Neuron (in vitro differentiated cells): ENCODE results near the gene PCSK2.

Source experiments
- H2AFZ ChIP-seq: one replicate; pipeline ENCODE4 v1.6.1; 2013; ENCODE audit warnings: low read depth, mild to moderate bottlenecking, inconsistent platforms, low read length, moderate library complexity
- H3K27me3 ChIP-seq: one replicate; pipeline ENCODE4 v1.6.1; 2013; ENCODE audit warnings: low read length; ENCODE audit not compliant: insufficient read depth
- H3K36me3 ChIP-seq: one replicate; pipeline ENCODE4 v1.6.1; 2013; ENCODE audit warnings: low read length; ENCODE audit not compliant: insufficient read depth
- H3K4me1 ChIP-seq: one replicate; pipeline ENCODE4 v1.6.1; 2013; ENCODE audit warnings: low read length; ENCODE audit not compliant: insufficient read depth
- H3K4me3 ChIP-seq: 2 replicates; pipeline ENCODE4 v1.5.1; 2013; ENCODE audit warnings: mild to moderate bottlenecking, low read length, moderate library complexity
- H3K9me3 ChIP-seq: one replicate; pipeline ENCODE4 v1.6.1; 2013; ENCODE audit warnings: low read length

The PCSK2 gene

GRCh38 chr20:17456279-17456678 is 229.4 kb downstream of the PCSK2 start:
- H3K27me3 ChIP-seq = peaks cover 5% of the 10 kb centered on the region
- H3K4me3 ChIP-seq = no peak overlapping the region
- no peak overlapping the region for H2AFZ ChIP-seq
- no peaks in the 10 kb centered on the region for H3K36me3 ChIP-seq
- no peaks in the 10 kb centered on the region for H3K9me3 ChIP-seq
- no peaks in the 10 kb centered on the region for H3K4me1 ChIP-seq

GRCh38 chr20:17457079-17457478 is 230.2 kb downstream of the PCSK2 start:
- H3K4me1 ChIP-seq = no peaks in the 10 kb centered on the region
- H3K36me3 ChIP-seq = no peaks in the 10 kb centered on the region
- no peak overlapping the region for H3K4me3 ChIP-seq

GRCh38 chr20:17457588-17458190 is 230.8 kb downstream of the PCSK2 start:
- H3K4me3 ChIP-seq = no peak overlapping the region
- no peaks in the 10 kb centered on the region for H3K36me3 ChIP-seq
- peaks cover 3% of the 10 kb centered on the region for H3K27me3 ChIP-seq
- no peak overlapping the region for H2AFZ ChIP-seq
- H3K4me1 ChIP-seq = no peaks in the 10 kb centered on the region
- no peaks in the 10 kb centered on the region for H3K9me3 ChIP-seq

More at GRCh38 chr20:17457079-17457478, 230.2 kb downstream of the PCSK2 start:
- Histone ChIP-seq H2AFZ (no peak overlapping the region), H3K9me3 (no peaks in the 10 kb centered on the region), H3K27me3 (peaks cover 3% of the 10 kb centered on the region)

GRCh38 chr20:17460119-17460518 is 233.3 kb downstream of the PCSK2 start:
- Histone ChIP-seq H3K4me3 (no peak overlapping the region), H3K4me1 (no peaks in the 10 kb centered on the region), H3K9me3 (no peaks in the 10 kb centered on the region), H3K36me3 (no peaks in the 10 kb centered on the region), H3K27me3 (no peaks in the 10 kb centered on the region), H2AFZ (no peak overlapping the region)

GRCh38 chr20:17461941-17462340 is 235.1 kb downstream of the PCSK2 start:
- Histone ChIP-seq H3K4me1 (no peaks in the 10 kb centered on the region), H2AFZ (no peak overlapping the region), H3K4me3 (no peak overlapping the region), H3K9me3 (no peaks in the 10 kb centered on the region), H3K27me3 (no peaks in the 10 kb centered on the region), H3K36me3 (no peaks in the 10 kb centered on the region)

GRCh38 chr20:17463711-17464110 is 236.9 kb downstream of the PCSK2 start:
- Histone ChIP-seq H3K36me3 (no peaks in the 10 kb centered on the region), H3K9me3 (no peaks in the 10 kb centered on the region), H3K4me1 (no peaks in the 10 kb centered on the region), H2AFZ (no peak overlapping the region), H3K4me3 (no peak overlapping the region), H3K27me3 (no peaks in the 10 kb centered on the region)

DNA sequence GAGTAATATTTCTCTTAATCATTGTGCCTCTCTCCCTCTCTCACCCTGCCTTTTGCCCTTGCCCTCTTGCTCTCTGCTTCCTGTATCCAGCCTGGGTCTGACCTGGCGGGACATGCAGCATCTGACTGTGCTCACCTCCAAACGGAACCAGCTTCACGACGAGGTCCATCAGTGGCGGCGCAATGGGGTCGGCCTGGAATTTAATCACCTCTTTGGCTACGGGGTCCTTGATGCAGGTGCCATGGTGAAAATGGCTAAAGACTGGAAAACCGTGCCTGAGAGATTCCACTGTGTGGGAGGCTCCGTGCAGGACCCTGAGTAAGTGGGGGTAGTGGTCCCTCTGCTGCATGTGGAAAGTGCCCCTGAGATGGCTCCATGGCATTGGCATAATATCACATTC is 238.4 kb downstream of the PCSK2 start:
- Histone ChIP-seq H2AFZ (no peak overlapping the region), H3K4me1 (no peaks in the 10 kb centered on the region), H3K9me3 (no peaks in the 10 kb centered on the region), H3K36me3 (no peaks in the 10 kb centered on the region), H3K4me3 (no peak overlapping the region), H3K27me3 (no peaks in the 10 kb centered on the region)

GRCh38 chr20:17466641-17467040 is 239.8 kb downstream of the PCSK2 start:
- H3K9me3 ChIP-seq = no peaks in the 10 kb centered on the region
- H3K36me3 ChIP-seq = no peaks in the 10 kb centered on the region
- no peaks in the 10 kb centered on the region for H3K4me1 ChIP-seq
- H2AFZ ChIP-seq = no peak overlapping the region
- no peaks in the 10 kb centered on the region for H3K27me3 ChIP-seq
- no peak overlapping the region for H3K4me3 ChIP-seq

GRCh38 chr20:17467120-17467655 is 240.3 kb downstream of the PCSK2 start:
- H3K9me3 ChIP-seq = no peaks in the 10 kb centered on the region
- no peaks in the 10 kb centered on the region for H3K4me1 ChIP-seq
- no peaks in the 10 kb centered on the region for H3K27me3 ChIP-seq
- no peak overlapping the region for H3K4me3 ChIP-seq
- no peak overlapping the region for H2AFZ ChIP-seq
- H3K36me3 ChIP-seq = no peaks in the 10 kb centered on the region

DNA sequence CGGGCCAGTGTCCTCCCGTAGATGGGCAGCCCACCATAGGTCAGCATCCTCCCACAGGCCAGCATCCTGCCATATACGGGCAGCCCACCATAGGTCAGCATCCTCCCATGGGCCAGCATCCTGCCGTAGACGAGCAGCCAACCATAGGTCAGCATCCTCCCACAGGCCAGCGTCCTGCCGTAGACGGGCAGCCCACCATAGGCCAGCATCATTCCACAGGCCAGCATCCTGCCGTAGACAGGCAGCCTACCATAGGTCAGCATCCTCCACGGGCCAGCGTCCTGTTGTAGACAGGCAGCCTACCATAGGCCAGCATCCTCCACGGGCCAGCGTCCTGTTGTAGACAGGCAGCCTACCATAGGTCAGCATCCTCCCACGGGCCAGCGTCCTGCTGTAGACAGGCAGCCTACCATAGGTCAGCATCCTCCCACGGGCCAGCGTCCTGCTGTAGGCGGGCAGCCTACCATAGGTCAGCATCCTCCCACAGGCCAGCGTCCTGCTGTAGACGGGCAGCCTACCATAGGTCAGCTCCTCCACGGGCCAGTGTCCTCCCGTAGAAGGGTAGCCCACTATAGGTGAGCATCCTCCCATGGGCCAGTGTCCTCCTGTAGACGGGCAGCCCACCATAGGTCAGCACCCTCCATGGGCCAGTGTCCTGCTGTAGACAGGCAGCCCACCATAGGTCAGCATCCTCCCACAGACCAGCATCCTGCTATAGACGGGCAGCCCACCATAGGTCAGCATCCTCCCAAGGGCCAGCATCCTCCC is 241.4 kb downstream of the PCSK2 start:
- no peaks in the 10 kb centered on the region for H3K27me3 ChIP-seq
- H3K4me3 ChIP-seq = no peak overlapping the region

DNA sequence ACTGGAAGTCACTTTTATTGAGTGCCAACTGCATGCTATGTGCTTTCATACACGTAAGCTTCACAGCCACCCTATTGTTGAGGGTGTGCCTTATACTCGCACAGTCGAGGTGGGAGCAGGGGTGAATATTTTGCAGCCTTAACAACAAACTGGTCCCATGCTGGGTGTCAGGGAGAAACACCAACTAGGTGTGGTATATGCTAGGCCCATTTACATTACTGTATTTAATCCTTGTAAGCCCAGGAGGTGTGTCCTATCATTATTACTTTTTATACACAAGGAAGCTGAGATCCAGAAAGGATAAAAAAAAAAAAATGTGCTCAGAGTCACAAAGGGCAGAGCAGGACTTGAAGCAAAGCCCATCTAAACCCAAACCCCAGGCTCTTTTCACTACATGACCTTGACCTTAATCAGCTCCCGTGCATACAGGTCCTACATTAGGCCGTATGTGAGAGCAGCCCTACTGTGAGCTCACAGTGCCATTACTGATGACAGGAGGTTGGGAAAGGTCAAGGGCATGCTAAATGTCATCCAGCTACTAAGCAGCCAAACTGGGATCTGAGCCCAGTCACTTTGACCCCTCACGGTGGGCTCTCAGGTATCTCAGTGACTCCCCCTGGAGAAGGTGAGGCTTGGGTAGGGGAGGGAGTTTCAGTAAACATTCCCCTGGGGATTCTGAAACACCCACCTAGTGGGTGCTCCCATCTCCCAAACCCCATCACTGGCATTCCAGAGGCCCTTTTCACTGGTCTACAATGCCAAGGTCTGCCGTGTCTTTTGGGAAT is 242.6 kb downstream of the PCSK2 start:
- Histone ChIP-seq H3K27me3 (no peaks in the 10 kb centered on the region), H3K36me3 (no peaks in the 10 kb centered on the region), H3K4me1 (no peaks in the 10 kb centered on the region), H3K9me3 (no peaks in the 10 kb centered on the region), H3K4me3 (no peak overlapping the region), H2AFZ (no peak overlapping the region)

More for the DNA sequence above, 241.4 kb downstream of the PCSK2 start:
- H3K9me3 ChIP-seq = no peaks in the 10 kb centered on the region
- no peak overlapping the region for H2AFZ ChIP-seq
- no peaks in the 10 kb centered on the region for H3K36me3 ChIP-seq
- no peaks in the 10 kb centered on the region for H3K4me1 ChIP-seq

GRCh38 chr20:17470521-17470920 is 243.7 kb downstream of the PCSK2 start:
- no peaks in the 10 kb centered on the region for H3K27me3 ChIP-seq
- H3K9me3 ChIP-seq = no peaks in the 10 kb centered on the region
- H3K36me3 ChIP-seq = no peaks in the 10 kb centered on the region
- no peak overlapping the region for H2AFZ ChIP-seq
- no peaks in the 10 kb centered on the region for H3K4me1 ChIP-seq
- no peak overlapping the region for H3K4me3 ChIP-seq

DNA sequence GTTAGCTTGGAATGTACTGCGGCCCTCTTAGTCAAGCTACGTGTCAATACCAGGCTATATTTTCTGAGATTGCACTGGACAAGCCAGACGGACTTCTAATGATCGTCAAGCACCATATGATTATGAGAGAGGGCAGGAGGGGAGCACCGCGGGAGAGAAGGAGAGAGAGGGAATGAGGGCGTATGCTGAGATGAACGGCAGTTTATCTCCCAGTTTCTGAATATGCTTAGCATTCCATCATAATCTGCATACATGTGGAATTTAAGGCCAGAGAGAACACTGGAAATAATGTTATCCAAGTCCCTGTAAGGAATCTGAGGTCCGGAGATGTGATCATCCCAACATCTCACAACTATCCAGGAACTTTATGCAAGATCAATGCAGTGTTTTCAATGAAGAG is 244.1 kb downstream of the PCSK2 start:
- Histone ChIP-seq H3K4me3 (no peak overlapping the region), H3K36me3 (no peaks in the 10 kb centered on the region), H3K9me3 (no peaks in the 10 kb centered on the region), H3K4me1 (no peaks in the 10 kb centered on the region), H2AFZ (no peak overlapping the region), H3K27me3 (no peaks in the 10 kb centered on the region)
